BLaER1 (cell line): ENCODE results near the gene KRTAP6-2.

ENCODE experiments used
- H3K27ac ChIP-seq: shearing (Covaris generic); formaldehyde crosslinking; 2 replicates; pipeline ENCODE4 v1.8.1; 2022
- H3K27me3 ChIP-seq: shearing (Covaris generic); formaldehyde crosslinking; 2 replicates; pipeline ENCODE4 v1.8.1; 2022
- H3K36me3 ChIP-seq: shearing (Covaris generic); formaldehyde crosslinking; 2 replicates; pipeline ENCODE4 v1.8.1; 2022
- H3K4me1 ChIP-seq: shearing (Covaris generic); formaldehyde crosslinking; 2 replicates; pipeline ENCODE4 v1.8.1; 2022
- H3K4me2 ChIP-seq: shearing (Covaris generic); formaldehyde crosslinking; 2 replicates; pipeline ENCODE4 v1.8.1; 2022
- H3K4me3 ChIP-seq: shearing (Covaris generic); formaldehyde crosslinking; 2 replicates; pipeline ENCODE4 v1.8.1; 2022
- H3K9ac ChIP-seq: shearing (Covaris generic); formaldehyde crosslinking; 2 replicates; pipeline ENCODE4 v1.8.1; 2022
- H3K9me3 ChIP-seq: shearing (Covaris generic); formaldehyde crosslinking; 2 replicates; pipeline ENCODE4 v1.8.1; 2022
- H4K20me1 ChIP-seq: shearing (Covaris generic); formaldehyde crosslinking; 2 replicates; pipeline ENCODE4 v1.8.1; 2022
- Cebpa-rat ChIP-seq: shearing (Covaris generic); IDR thresholded peaks from 2 replicates; pipeline ENCODE4 v1.8.1; 2022

Gene KRTAP6-2

DNA sequence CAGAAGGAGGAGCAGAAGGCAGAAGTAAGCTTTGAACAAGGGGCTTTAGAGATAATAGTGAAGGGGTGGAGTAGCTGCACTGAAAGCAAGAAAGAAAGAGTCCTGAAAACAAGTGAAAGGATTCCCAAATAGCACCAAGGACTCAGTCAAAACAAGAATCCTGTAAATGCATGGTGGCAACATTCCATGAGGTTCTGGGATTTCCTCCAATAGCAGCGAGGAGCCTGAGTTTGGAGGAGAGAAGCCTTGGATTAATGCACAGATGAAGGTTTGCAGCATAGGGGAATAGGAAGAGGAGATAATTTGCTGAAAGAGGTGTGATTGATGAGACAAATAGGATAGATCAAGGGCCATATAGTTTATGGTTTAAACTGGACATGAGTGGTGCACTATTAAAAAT, 19.4 kb downstream of the KRTAP6-2 start:
- Histone ChIP-seq H3K36me3 (no peaks in the 10 kb centered on the region), H3K27me3 (no peaks in the 10 kb centered on the region), H3K4me2 (no peak overlapping the region), H3K9ac (no peak overlapping the region), H4K20me1 (no peaks in the 10 kb centered on the region), H3K9me3 (no peaks in the 10 kb centered on the region), H3K4me3 (no peak overlapping the region), H3K4me1 (no peaks in the 10 kb centered on the region), H3K27ac (no peak overlapping the region)
- TF ChIP-seq Cebpa-rat = no peak

GRCh38 chr21:30577766-30578165, 20.9 kb downstream of the KRTAP6-2 start:
- H3K36me3 ChIP-seq = no peaks in the 10 kb centered on the region
- no peaks in the 10 kb centered on the region for H3K27me3 ChIP-seq
- TF ChIP-seq Cebpa-rat = no peak
- H3K9ac ChIP-seq = no peak overlapping the region
- H3K9me3 ChIP-seq = no peaks in the 10 kb centered on the region
- H3K4me3 ChIP-seq = no peak overlapping the region
- H3K27ac ChIP-seq = no peak overlapping the region
- no peak overlapping the region for H3K4me2 ChIP-seq
- no peaks in the 10 kb centered on the region for H4K20me1 ChIP-seq
- no peaks in the 10 kb centered on the region for H3K4me1 ChIP-seq

GRCh38 chr21:30567617-30568016, 31.1 kb downstream of the KRTAP6-2 start:
- no peaks in the 10 kb centered on the region for H4K20me1 ChIP-seq
- no peak overlapping the region for H3K4me3 ChIP-seq
- H3K4me1 ChIP-seq = no peaks in the 10 kb centered on the region
- H3K9ac ChIP-seq = no peak overlapping the region
- no peaks in the 10 kb centered on the region for H3K27me3 ChIP-seq
- no peaks in the 10 kb centered on the region for H3K9me3 ChIP-seq
- no peak overlapping the region for H3K27ac ChIP-seq
- no peak for TF ChIP-seq Cebpa-rat
- no peaks in the 10 kb centered on the region for H3K36me3 ChIP-seq
- no peak overlapping the region for H3K4me2 ChIP-seq

DNA sequence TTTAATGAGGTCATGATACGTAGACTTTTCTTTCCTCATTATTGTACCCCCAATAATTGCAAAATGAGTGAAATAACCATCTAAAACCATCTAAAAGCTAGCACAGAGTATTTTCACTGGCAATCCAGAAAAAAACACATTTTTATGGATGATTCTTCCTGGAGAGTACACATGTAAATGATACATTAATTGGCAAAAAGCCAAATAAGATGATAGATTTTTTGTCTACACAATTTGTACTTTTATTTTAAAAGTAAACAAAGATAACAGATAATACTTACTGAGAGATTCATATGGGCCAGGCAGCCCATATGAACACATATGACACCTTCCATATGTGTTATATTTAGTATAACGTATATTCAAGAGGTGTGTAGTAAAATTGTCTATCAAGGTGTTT, 35.1 kb downstream of the KRTAP6-2 start:
- H4K20me1 ChIP-seq = no peaks in the 10 kb centered on the region
- no peak overlapping the region for H3K4me3 ChIP-seq
- no peaks in the 10 kb centered on the region for H3K27me3 ChIP-seq
- H3K36me3 ChIP-seq = no peaks in the 10 kb centered on the region
- no peak overlapping the region for H3K27ac ChIP-seq
- no peak overlapping the region for H3K4me2 ChIP-seq
- no peak for TF ChIP-seq Cebpa-rat
- no peak overlapping the region for H3K9ac ChIP-seq
- no peaks in the 10 kb centered on the region for H3K9me3 ChIP-seq
- no peaks in the 10 kb centered on the region for H3K4me1 ChIP-seq

- no peaks in the 10 kb centered on the region for H3K36me3 ChIP-seq
- no peak for TF ChIP-seq Cebpa-rat
- H3K4me3 ChIP-seq = no peak overlapping the region
- H3K27ac ChIP-seq = no peak overlapping the region
- H3K27me3 ChIP-seq = no peaks in the 10 kb centered on the region
- H3K9me3 ChIP-seq = no peaks in the 10 kb centered on the region
- no peaks in the 10 kb centered on the region for H4K20me1 ChIP-seq
- no peak overlapping the region for H3K4me2 ChIP-seq
- H3K4me1 ChIP-seq = no peaks in the 10 kb centered on the region
- no peak overlapping the region for H3K9ac ChIP-seq
These were observed 35.6 kb downstream of the KRTAP6-2 start for GRCh38 chr21:30563072-30563471.

DNA sequence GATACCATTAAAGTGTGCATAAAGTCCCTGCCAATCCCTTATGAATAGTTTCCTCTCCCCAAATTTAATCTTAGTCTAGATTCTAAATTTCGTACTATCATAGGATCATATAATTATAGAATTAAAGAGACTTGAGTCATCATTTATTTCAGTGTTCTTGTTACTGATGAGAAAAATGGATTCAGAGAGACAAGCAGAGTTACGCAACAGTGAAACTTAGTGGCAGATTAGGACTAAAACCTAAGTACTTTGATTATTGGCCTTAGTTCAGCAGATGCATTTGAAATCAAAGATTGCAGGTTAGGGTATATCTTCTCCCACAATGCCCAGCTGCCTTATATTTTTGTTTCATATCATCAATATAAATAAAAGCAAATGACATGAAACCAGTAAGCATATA, 36.7 kb downstream of the KRTAP6-2 start:
- no peaks in the 10 kb centered on the region for H4K20me1 ChIP-seq
- TF ChIP-seq Cebpa-rat = no peak
- no peak overlapping the region for H3K27ac ChIP-seq
- H3K4me3 ChIP-seq = no peak overlapping the region
- no peak overlapping the region for H3K4me2 ChIP-seq
- H3K9me3 ChIP-seq = no peaks in the 10 kb centered on the region
- H3K9ac ChIP-seq = no peak overlapping the region
- no peaks in the 10 kb centered on the region for H3K4me1 ChIP-seq
- H3K36me3 ChIP-seq = no peaks in the 10 kb centered on the region
- H3K27me3 ChIP-seq = no peaks in the 10 kb centered on the region

GRCh38 chr21:30561264-30561895, 37.3 kb downstream of the KRTAP6-2 start, which contains the start of gene KRTAP19-7:
TSS of gene KRTAP19-7 (minus strand) at chr21:30561314. CDS start at chr21:30561289, 25 bp downstream.
- Histone ChIP-seq H3K4me2 (no peak within 1 kb of the TSS), H3K9ac (no peak within 1 kb of the TSS), H3K4me1 (no peaks in the 10 kb centered on the region), H3K27me3 (no peaks in the 10 kb centered on the region), H3K27ac (no peak within 1 kb of the TSS), H3K4me3 (no peak within 1 kb of the TSS), H4K20me1 (no peaks in the 10 kb centered on the region), H3K9me3 (no peaks in the 10 kb centered on the region), H3K36me3 (no peaks in the 10 kb centered on the region)
- TF ChIP-seq Cebpa-rat = no peak

DNA sequence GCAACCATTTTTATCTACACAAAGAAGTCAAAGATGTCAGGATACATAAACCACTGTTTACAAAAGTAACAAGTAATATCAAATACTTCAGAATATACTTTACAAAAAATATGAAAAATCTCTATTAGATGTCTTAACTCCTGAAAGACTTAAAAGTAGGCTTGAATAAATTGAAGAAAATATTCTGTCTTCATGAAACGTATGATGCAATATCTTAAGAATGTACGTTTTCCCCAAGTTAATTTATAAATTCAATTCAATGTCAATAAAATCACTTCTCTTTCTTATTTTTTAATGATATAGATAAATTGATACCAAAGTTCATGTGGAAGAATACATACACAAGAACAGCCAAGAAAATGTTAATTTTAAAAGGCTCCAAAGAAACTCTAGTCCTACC, 43.6 kb downstream of the KRTAP6-2 start:
- TF ChIP-seq Cebpa-rat = no peak
- Histone ChIP-seq H3K36me3 (no peaks in the 10 kb centered on the region), H3K4me2 (no peak overlapping the region), H3K4me3 (no peak overlapping the region), H3K9ac (no peak overlapping the region), H3K4me1 (no peaks in the 10 kb centered on the region), H3K9me3 (no peaks in the 10 kb centered on the region), H3K27me3 (no peaks in the 10 kb centered on the region), H4K20me1 (no peaks in the 10 kb centered on the region), H3K27ac (no peak overlapping the region)

GRCh38 chr21:30552782-30553181, 45.9 kb downstream of the KRTAP6-2 start:
- TF ChIP-seq Cebpa-rat = no peak
- no peak overlapping the region for H3K4me3 ChIP-seq
- H3K4me2 ChIP-seq = no peak overlapping the region
- H4K20me1 ChIP-seq = no peaks in the 10 kb centered on the region
- H3K36me3 ChIP-seq = no peaks in the 10 kb centered on the region
- H3K4me1 ChIP-seq = no peaks in the 10 kb centered on the region
- H3K9me3 ChIP-seq = no peaks in the 10 kb centered on the region
- no peaks in the 10 kb centered on the region for H3K27me3 ChIP-seq
- no peak overlapping the region for H3K9ac ChIP-seq
- no peak overlapping the region for H3K27ac ChIP-seq
